Measurements from ENCODE around the gene ABHD1.

ABHD1 gene

GRCh38 chr2:27133905-27134780 is 10.5 kb downstream of the ABHD1 start, which contains the start of gene PREB:
TSS of gene PREB (minus strand) at chr2:27134636. CDS start at chr2:27134421, 215 bp downstream.
- no peaks in the 10 kb centered on the region for H3K4me1 ChIP-seq (ENCODE audit: control insufficient read depth, insufficient read depth, low read length)
- ChIA-PET CTCF (interaction anchor here (0.5 to 3.5 kb wide), 14 partner anchors 11 to 803 kb away, joined by 3 to 17 read pairs (median 4); partner anchors contain the start of gene ABHD1), POLR2A (interaction anchor here (0.7 to 3.6 kb wide), 10 partner anchors 10 to 295 kb away, joined by 3 to 34 read pairs (median 4); partner anchors contain the start of genes ABHD1, AGBL5, ATRAID and GTF3C2)
- H3K27ac ChIP-seq (ENCODE audit: extremely low read depth, low read depth, low read length): peak within 1 kb of the TSS; percentile 72; the same call in 1 of the 2 replicates
- H3K9me3 ChIP-seq (ENCODE audit: control insufficient read depth, insufficient read depth, low read depth, low read length): no peaks in the 10 kb centered on the region
- H3K36me3 ChIP-seq (ENCODE audit: control insufficient read depth in 2 of 2, insufficient read depth in 1 of 2, low read length in 2 of 2): peaks cover 4 to 40% of the 10 kb centered on the region in 2 experiments; a peak in 2 of 3 replicates
- peak within 1 kb of the TSS; percentile 87 for H3K4me3 ChIP-seq (ENCODE audit: low read depth, low read length)
- TF ChIP-seq, protein P1, sequence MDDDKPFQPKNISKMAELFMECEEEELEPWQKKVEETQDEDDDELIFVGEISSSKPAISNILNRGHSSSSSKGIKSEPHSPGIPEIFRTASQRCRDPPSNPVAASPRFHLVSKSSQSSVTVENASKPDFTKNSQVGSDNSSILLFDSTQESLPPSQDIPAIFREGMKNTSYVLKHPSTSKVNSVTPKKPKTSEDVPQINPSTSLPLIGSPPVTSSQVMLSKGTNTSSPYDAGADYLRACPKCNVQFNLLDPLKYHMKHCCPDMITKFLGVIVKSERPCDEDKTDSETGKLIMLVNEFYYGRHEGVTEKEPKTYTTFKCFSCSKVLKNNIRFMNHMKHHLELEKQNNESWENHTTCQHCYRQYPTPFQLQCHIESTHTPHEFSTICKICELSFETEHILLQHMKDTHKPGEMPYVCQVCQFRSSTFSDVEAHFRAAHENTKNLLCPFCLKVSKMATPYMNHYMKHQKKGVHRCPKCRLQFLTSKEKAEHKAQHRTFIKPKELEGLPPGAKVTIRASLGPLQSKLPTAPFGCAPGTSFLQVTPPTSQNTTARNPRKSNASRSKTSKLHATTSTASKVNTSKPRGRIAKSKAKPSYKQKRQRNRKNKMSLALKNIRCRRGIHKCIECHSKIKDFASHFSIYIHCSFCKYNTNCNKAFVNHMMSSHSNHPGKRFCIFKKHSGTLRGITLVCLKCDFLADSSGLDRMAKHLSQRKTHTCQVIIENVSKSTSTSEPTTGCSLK (tag by site-specific recombination; IDR thresholded peaks at IDR 0.05): no peak
- no peak; the same call in 1 of the 2 replicates for TF ChIP-seq ZNF76 (tag by site-specific recombination; IDR thresholded peaks at IDR 0.05; ENCODE audit: borderline replicate concordance, low read depth)
- TF ChIP-seq ZNF416 (tag by site-specific recombination; IDR thresholded peaks at IDR 0.05): no peak
- TF ChIP-seq, protein P2, sequence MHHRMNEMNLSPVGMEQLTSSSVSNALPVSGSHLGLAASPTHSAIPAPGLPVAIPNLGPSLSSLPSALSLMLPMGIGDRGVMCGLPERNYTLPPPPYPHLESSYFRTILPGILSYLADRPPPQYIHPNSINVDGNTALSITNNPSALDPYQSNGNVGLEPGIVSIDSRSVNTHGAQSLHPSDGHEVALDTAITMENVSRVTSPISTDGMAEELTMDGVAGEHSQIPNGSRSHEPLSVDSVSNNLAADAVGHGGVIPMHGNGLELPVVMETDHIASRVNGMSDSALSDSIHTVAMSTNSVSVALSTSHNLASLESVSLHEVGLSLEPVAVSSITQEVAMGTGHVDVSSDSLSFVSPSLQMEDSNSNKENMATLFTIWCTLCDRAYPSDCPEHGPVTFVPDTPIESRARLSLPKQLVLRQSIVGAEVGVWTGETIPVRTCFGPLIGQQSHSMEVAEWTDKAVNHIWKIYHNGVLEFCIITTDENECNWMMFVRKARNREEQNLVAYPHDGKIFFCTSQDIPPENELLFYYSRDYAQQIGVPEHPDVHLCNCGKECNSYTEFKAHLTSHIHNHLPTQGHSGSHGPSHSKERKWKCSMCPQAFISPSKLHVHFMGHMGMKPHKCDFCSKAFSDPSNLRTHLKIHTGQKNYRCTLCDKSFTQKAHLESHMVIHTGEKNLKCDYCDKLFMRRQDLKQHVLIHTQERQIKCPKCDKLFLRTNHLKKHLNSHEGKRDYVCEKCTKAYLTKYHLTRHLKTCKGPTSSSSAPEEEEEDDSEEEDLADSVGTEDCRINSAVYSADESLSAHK (tag by site-specific recombination; IDR thresholded peaks at IDR 0.05): no peak
- no peak for TF ChIP-seq ZNF202 (tag by site-specific recombination; IDR thresholded peaks at IDR 0.05; ENCODE audit: borderline replicate concordance)
- TF ChIP-seq ZNF561 (tag by site-specific recombination; IDR thresholded peaks at IDR 0.05; ENCODE audit: borderline replicate concordance): no peak
- TF ChIP-seq ZNF335 (tag by site-specific recombination; conservative IDR thresholded peaks at IDR 0.05): peak; percentile 66
- no peak for TF ChIP-seq TRIM28 (IDR thresholded peaks at IDR 0.05; ENCODE audit: borderline replicate concordance, low read length)
- peak; percentile 57; the same call in 1 of the 2 replicates for TF ChIP-seq PBX3 (CRISPR knock-in tag; IDR thresholded peaks at IDR 0.05)
- no peak for TF ChIP-seq ZNF792 (tag by site-specific recombination; IDR thresholded peaks at IDR 0.05)
- no peak for TF ChIP-seq ZFP3 (tag by site-specific recombination; IDR thresholded peaks at IDR 0.05; ENCODE audit: low read depth)
- TF ChIP-seq, protein P3, sequence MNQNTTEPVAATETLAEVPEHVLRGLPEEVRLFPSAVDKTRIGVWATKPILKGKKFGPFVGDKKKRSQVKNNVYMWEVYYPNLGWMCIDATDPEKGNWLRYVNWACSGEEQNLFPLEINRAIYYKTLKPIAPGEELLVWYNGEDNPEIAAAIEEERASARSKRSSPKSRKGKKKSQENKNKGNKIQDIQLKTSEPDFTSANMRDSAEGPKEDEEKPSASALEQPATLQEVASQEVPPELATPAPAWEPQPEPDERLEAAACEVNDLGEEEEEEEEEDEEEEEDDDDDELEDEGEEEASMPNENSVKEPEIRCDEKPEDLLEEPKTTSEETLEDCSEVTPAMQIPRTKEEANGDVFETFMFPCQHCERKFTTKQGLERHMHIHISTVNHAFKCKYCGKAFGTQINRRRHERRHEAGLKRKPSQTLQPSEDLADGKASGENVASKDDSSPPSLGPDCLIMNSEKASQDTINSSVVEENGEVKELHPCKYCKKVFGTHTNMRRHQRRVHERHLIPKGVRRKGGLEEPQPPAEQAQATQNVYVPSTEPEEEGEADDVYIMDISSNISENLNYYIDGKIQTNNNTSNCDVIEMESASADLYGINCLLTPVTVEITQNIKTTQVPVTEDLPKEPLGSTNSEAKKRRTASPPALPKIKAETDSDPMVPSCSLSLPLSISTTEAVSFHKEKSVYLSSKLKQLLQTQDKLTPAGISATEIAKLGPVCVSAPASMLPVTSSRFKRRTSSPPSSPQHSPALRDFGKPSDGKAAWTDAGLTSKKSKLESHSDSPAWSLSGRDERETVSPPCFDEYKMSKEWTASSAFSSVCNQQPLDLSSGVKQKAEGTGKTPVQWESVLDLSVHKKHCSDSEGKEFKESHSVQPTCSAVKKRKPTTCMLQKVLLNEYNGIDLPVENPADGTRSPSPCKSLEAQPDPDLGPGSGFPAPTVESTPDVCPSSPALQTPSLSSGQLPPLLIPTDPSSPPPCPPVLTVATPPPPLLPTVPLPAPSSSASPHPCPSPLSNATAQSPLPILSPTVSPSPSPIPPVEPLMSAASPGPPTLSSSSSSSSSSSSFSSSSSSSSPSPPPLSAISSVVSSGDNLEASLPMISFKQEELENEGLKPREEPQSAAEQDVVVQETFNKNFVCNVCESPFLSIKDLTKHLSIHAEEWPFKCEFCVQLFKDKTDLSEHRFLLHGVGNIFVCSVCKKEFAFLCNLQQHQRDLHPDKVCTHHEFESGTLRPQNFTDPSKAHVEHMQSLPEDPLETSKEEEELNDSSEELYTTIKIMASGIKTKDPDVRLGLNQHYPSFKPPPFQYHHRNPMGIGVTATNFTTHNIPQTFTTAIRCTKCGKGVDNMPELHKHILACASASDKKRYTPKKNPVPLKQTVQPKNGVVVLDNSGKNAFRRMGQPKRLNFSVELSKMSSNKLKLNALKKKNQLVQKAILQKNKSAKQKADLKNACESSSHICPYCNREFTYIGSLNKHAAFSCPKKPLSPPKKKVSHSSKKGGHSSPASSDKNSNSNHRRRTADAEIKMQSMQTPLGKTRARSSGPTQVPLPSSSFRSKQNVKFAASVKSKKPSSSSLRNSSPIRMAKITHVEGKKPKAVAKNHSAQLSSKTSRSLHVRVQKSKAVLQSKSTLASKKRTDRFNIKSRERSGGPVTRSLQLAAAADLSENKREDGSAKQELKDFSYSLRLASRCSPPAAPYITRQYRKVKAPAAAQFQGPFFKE (tag by site-specific recombination; IDR thresholded peaks at IDR 0.05; ENCODE audit: borderline replicate concordance): no peak
- peak; percentile 65 for TF ChIP-seq SP2 (tag by site-specific recombination; IDR thresholded peaks at IDR 0.05)
- TF ChIP-seq ZNF707 (tag by site-specific recombination; IDR thresholded peaks at IDR 0.05): no peak
- no peak for TF ChIP-seq BCL11A (tag by site-specific recombination; IDR thresholded peaks at IDR 0.05; ENCODE audit: low read depth)
- 0 out of 2 replicates have a peak, but pooled peaks have one; percentile 29 for TF ChIP-seq CTCF (tag by site-specific recombination; IDR thresholded peaks at IDR 0.05)
- TF ChIP-seq ZNF140 (tag by site-specific recombination; IDR thresholded peaks at IDR 0.05): no peak
- peak; percentile 45 for TF ChIP-seq ZBTB8A (tag by site-specific recombination; IDR thresholded peaks at IDR 0.05)
- TF ChIP-seq GLI4 (tag by site-specific recombination; IDR thresholded peaks at IDR 0.05): no peak
- no peak for TF ChIP-seq KLF16 (tag by site-specific recombination; IDR thresholded peaks at IDR 0.05)
- no peak for TF ChIP-seq REPIN1 (tag by site-specific recombination; IDR thresholded peaks at IDR 0.05; ENCODE audit: low read depth)
- no peak for TF ChIP-seq MEIS1 (CRISPR knock-in tag; IDR thresholded peaks at IDR 0.05; ENCODE audit: borderline replicate concordance)
- no peak for TF ChIP-seq ZNF837 (tag by site-specific recombination; IDR thresholded peaks at IDR 0.05)

All from HEK293 (cell line).